Karpas-422 (cell line): Measurements from ENCODE around the gene MYO10. TPM values are rescaled to one million over a fixed set of nuclear protein-coding genes. Genes with fewer than 3 reads are reported as not detected.

Source experiments
- DNase-seq: peaks from one replicate; pipeline ENCODE4 v3.0.0-alpha.2; 2015
- H2AFZ ChIP-seq: fragments of 200-600 bp; sonication (generic); 2 replicates; pipeline ENCODE4 v1.6.1; 2014; ENCODE audit warnings: antibody characterized with exemption, low read length, mixed read lengths
- H3K27ac ChIP-seq: fragments of 200-600 bp; sonication (generic); 2 replicates; pipeline ENCODE4 v1.5.1; 2014; ENCODE audit warnings: mild to moderate bottlenecking, low read length, moderate library complexity
- H3K27me3 ChIP-seq: fragments of 200-600 bp; sonication (generic); 2 replicates; pipeline ENCODE4 v1.6.1; 2014; ENCODE audit warnings: low read length, mixed read lengths
- H3K36me3 ChIP-seq: fragments of 200-600 bp; sonication (generic); 2 replicates; pipeline ENCODE4 v1.6.1; 2014; ENCODE audit warnings: low read length, mixed read lengths; ENCODE audit not compliant: insufficient read depth
- H3K4me1 ChIP-seq: fragments of 200-600 bp; sonication (generic); 2 replicates; pipeline ENCODE4 v1.6.1; 2014; ENCODE audit warnings: mild to moderate bottlenecking, low read length, mixed read lengths
- H3K4me2 ChIP-seq: fragments of 200-600 bp; sonication (generic); 2 replicates; pipeline ENCODE4 v1.6.1; 2014; ENCODE audit warnings: low read length, low read depth, mild to moderate bottlenecking; ENCODE audit not compliant: poor library complexity, severe bottlenecking
- H3K4me3 ChIP-seq: fragments of 200-600 bp; sonication (generic); 2 replicates; pipeline ENCODE4 v1.5.1; 2014; ENCODE audit warnings: mild to moderate bottlenecking, antibody characterized with exemption, low read length, mixed read lengths
- H3K79me2 ChIP-seq: fragments of 200-600 bp; sonication (generic); 2 replicates; pipeline ENCODE4 v1.6.1; 2014; ENCODE audit warnings: mild to moderate bottlenecking, low read length, mixed read lengths
- H3K9ac ChIP-seq: fragments of 200-600 bp; sonication (generic); 2 replicates; pipeline ENCODE4 v1.6.0; 2014; ENCODE audit warnings: low read length
- H3K9me2 ChIP-seq: fragments of 200-600 bp; sonication (generic), shearing (Covaris generic); replicated peaks from 2 replicates; pipeline ENCODE4 v1.6.0; 2014; ENCODE audit warnings: mild to moderate bottlenecking, low read length, moderate library complexity; ENCODE audit not compliant: insufficient read depth
- H3K9me3 ChIP-seq: fragments of 300-700, 200-600 bp; sonication (generic); 2 replicates; pipeline ENCODE4 v1.6.1; 2014; ENCODE audit warnings: low read length, mixed read lengths
- H4K20me1 ChIP-seq: fragments of 200-600 bp; sonication (generic); 2 replicates; pipeline ENCODE4 v1.6.1; 2014; ENCODE audit warnings: mild to moderate bottlenecking, antibody characterized with exemption, low read length, low read depth; ENCODE audit not compliant: insufficient read depth
- total RNA-seq: library from RNA; depleted of rRNA; stranded (reverse); fragments of >200 nt; shearing (Covaris generic); gene quantifications from 2 replicates; pipeline ENCODE4 v1.2.3, GENCODE V29; 2014; ENCODE audit warnings: low replicate concordance

Gene MYO10
- total RNA-seq, 1 experiment from 2014 or later = not detected

- no peak overlapping the region for H3K4me3 ChIP-seq
- no peak overlapping the region for H3K4me2 ChIP-seq
- H3K79me2 ChIP-seq = no peaks in the 10 kb centered on the region
Measured at GRCh38 chr5:16929347-16929746, 6.7 kb downstream of the MYO10 start.

GRCh38 chr5:16927613-16928012 is 8.5 kb downstream of the MYO10 start:
- H2AFZ ChIP-seq = no peak overlapping the region
- H3K9me3 ChIP-seq = no peaks in the 10 kb centered on the region
- no peaks in the 10 kb centered on the region for H4K20me1 ChIP-seq
- no peak overlapping the region for H3K4me2 ChIP-seq
- no peaks in the 10 kb centered on the region for H3K27me3 ChIP-seq
- H3K27ac ChIP-seq = no peak overlapping the region
- H3K4me3 ChIP-seq = no peak overlapping the region
- H3K9me2 ChIP-seq = no peaks in the 10 kb centered on the region
- H3K36me3 ChIP-seq = no peaks in the 10 kb centered on the region
- H3K9ac ChIP-seq = no peak overlapping the region
- H3K79me2 ChIP-seq = no peaks in the 10 kb centered on the region
- DNase-seq = no peak
- no peaks in the 10 kb centered on the region for H3K4me1 ChIP-seq

More at GRCh38 chr5:16929347-16929746, 6.7 kb downstream of the MYO10 start:
- no peaks in the 10 kb centered on the region for H3K36me3 ChIP-seq
- no peaks in the 10 kb centered on the region for H3K27me3 ChIP-seq
- H3K9me3 ChIP-seq = no peaks in the 10 kb centered on the region
- H3K4me1 ChIP-seq = no peaks in the 10 kb centered on the region
- no peak overlapping the region for H3K9ac ChIP-seq
- no peaks in the 10 kb centered on the region for H4K20me1 ChIP-seq
- no peak overlapping the region for H3K27ac ChIP-seq
- H3K9me2 ChIP-seq = no peaks in the 10 kb centered on the region
- H2AFZ ChIP-seq = no peak overlapping the region
- no peak for DNase-seq

- H3K36me3 ChIP-seq = no peaks in the 10 kb centered on the region
- no peak overlapping the region for H3K27ac ChIP-seq
- H3K27me3 ChIP-seq = no peaks in the 10 kb centered on the region
- DNase-seq = no peak
- H3K79me2 ChIP-seq = no peaks in the 10 kb centered on the region
- no peaks in the 10 kb centered on the region for H3K9me2 ChIP-seq
- no peaks in the 10 kb centered on the region for H3K4me1 ChIP-seq
- H3K4me3 ChIP-seq = no peak overlapping the region
- H3K4me2 ChIP-seq = no peak overlapping the region
- H4K20me1 ChIP-seq = no peaks in the 10 kb centered on the region
- no peak overlapping the region for H3K9ac ChIP-seq
- no peak overlapping the region for H2AFZ ChIP-seq
- no peaks in the 10 kb centered on the region for H3K9me3 ChIP-seq
Measured at GRCh38 chr5:16926417-16926816, 9.7 kb downstream of the MYO10 start.

GRCh38 chr5:16924206-16924605 is 11.9 kb downstream of the MYO10 start:
- H3K9me2 ChIP-seq = no peaks in the 10 kb centered on the region
- H3K9me3 ChIP-seq = no peaks in the 10 kb centered on the region
- no peaks in the 10 kb centered on the region for H3K4me1 ChIP-seq
- H3K79me2 ChIP-seq = no peaks in the 10 kb centered on the region
- no peak for DNase-seq
- H3K4me2 ChIP-seq = no peak overlapping the region
- no peak overlapping the region for H3K4me3 ChIP-seq
- no peak overlapping the region for H3K9ac ChIP-seq
- H3K36me3 ChIP-seq = no peaks in the 10 kb centered on the region
- no peaks in the 10 kb centered on the region for H3K27me3 ChIP-seq
- no peak overlapping the region for H2AFZ ChIP-seq
- H3K27ac ChIP-seq = no peak overlapping the region
- H4K20me1 ChIP-seq = no peaks in the 10 kb centered on the region

- Histone ChIP-seq H3K9me3 (no peaks in the 10 kb centered on the region), H3K4me2 (no peak overlapping the region), H3K9me2 (no peaks in the 10 kb centered on the region), H4K20me1 (no peaks in the 10 kb centered on the region), H3K4me1 (no peaks in the 10 kb centered on the region), H3K36me3 (no peaks in the 10 kb centered on the region), H3K4me3 (no peak overlapping the region), H3K9ac (no peak overlapping the region), H2AFZ (no peak overlapping the region), H3K27ac (no peak overlapping the region), H3K79me2 (no peaks in the 10 kb centered on the region), H3K27me3 (no peaks in the 10 kb centered on the region)
- DNase-seq = no peak
Measured at GRCh38 chr5:16922430-16922829, 13.7 kb downstream of the MYO10 start.

GRCh38 chr5:16921211-16921610 is 14.9 kb downstream of the MYO10 start:
- DNase-seq = no peak
- H2AFZ ChIP-seq = no peak overlapping the region
- no peaks in the 10 kb centered on the region for H3K36me3 ChIP-seq
- no peaks in the 10 kb centered on the region for H3K9me3 ChIP-seq
- H3K9ac ChIP-seq = no peak overlapping the region
- no peak overlapping the region for H3K27ac ChIP-seq
- no peak overlapping the region for H3K4me3 ChIP-seq
- H3K9me2 ChIP-seq = no peaks in the 10 kb centered on the region
- H3K4me2 ChIP-seq = no peak overlapping the region
- H3K79me2 ChIP-seq = no peaks in the 10 kb centered on the region
- no peaks in the 10 kb centered on the region for H3K4me1 ChIP-seq
- no peaks in the 10 kb centered on the region for H3K27me3 ChIP-seq
- no peaks in the 10 kb centered on the region for H4K20me1 ChIP-seq

- no peak overlapping the region for H3K4me2 ChIP-seq
- H3K4me1 ChIP-seq = no peaks in the 10 kb centered on the region
- H3K9me3 ChIP-seq = no peaks in the 10 kb centered on the region
- no peaks in the 10 kb centered on the region for H3K36me3 ChIP-seq
- H3K9me2 ChIP-seq = no peaks in the 10 kb centered on the region
- H4K20me1 ChIP-seq = no peaks in the 10 kb centered on the region
- H3K27me3 ChIP-seq = no peaks in the 10 kb centered on the region
- DNase-seq = no peak
- H3K4me3 ChIP-seq = no peak overlapping the region
- no peaks in the 10 kb centered on the region for H3K79me2 ChIP-seq
- H3K27ac ChIP-seq = no peak overlapping the region
- H3K9ac ChIP-seq = no peak overlapping the region
- H2AFZ ChIP-seq = no peak overlapping the region
Measured at GRCh38 chr5:16920109-16920816, 15.8 kb downstream of the MYO10 start.

- Histone ChIP-seq H4K20me1 (no peaks in the 10 kb centered on the region), H2AFZ (no peak overlapping the region), H3K4me1 (no peaks in the 10 kb centered on the region), H3K27me3 (no peaks in the 10 kb centered on the region), H3K36me3 (no peaks in the 10 kb centered on the region), H3K4me3 (no peak overlapping the region), H3K9me3 (no peaks in the 10 kb centered on the region), H3K27ac (no peak overlapping the region), H3K9ac (no peak overlapping the region), H3K4me2 (no peak overlapping the region), H3K9me2 (no peaks in the 10 kb centered on the region), H3K79me2 (no peaks in the 10 kb centered on the region)
- no peak for DNase-seq
Measured at GRCh38 chr5:16918891-16919671, 17.0 kb downstream of the MYO10 start.
